PC-9 (cell line): ENCODE data around the gene TTC24.

ENCODE experiments used
- CTCF ChIP-seq: fragments of 200-600 bp; sonication (generic); conservative IDR thresholded peaks from 2 replicates; pipeline ENCODE4 v1.6.1; 2017; ENCODE audit warnings: mixed run types, antibody characterized with exemption, mild to moderate bottlenecking, moderate library complexity
- EZH2 ChIP-seq: fragments of 200-600 bp; sonication (generic); IDR thresholded peaks from 2 replicates; pipeline ENCODE4 v1.8.0; 2017; ENCODE audit warnings: antibody characterized with exemption, low read depth

- TF ChIP-seq CTCF, result no peak
- TF ChIP-seq EZH2, result no peak
These were observed 14.7 kb downstream of the TTC24 start for GRCh38 chr1:156594190-156594589.
